Measurements from ENCODE around the gene PAX9. TPM values are rescaled to one million over a fixed set of nuclear protein-coding genes. Genes with fewer than 3 reads are reported as not detected.

PAX9 gene
- total and polyA plus RNA-seq, 2 of the 13 experiments (the other 11 are each of a cell fraction or from before 2014, with no cell fraction given), result 0.03 TPM; not detected in 1

GRCh38 chr14:36625436-36625835, 36.2 kb upstream of the PAX9 start:
- ATAC-seq, result peak; percentile 53
- DNase-seq (ENCODE audit: low spot score), result no peak
- TF ChIP-seq ZNF619 (CRISPR knock-in tag; IDR thresholded peaks at IDR 0.05) (no peak), ZNF382 (CRISPR knock-in tag; IDR thresholded peaks at IDR 0.05; ENCODE audit: borderline replicate concordance) (no peak), FOXO1 (CRISPR knock-in tag; IDR thresholded peaks at IDR 0.05) (no peak), NCOA2 (CRISPR knock-in tag; IDR thresholded peaks at IDR 0.05) (no peak), ZNF772 (CRISPR knock-in tag; IDR thresholded peaks at IDR 0.05) (0 out of 2 replicates have a peak, but pooled peaks have one; percentile 26), ZNF724P (CRISPR knock-in tag; IDR thresholded peaks at IDR 0.05; ENCODE audit: borderline replicate concordance) (0 out of 2 replicates have a peak, but pooled peaks have one; percentile 55), ZNF790 (CRISPR knock-in tag; IDR thresholded peaks at IDR 0.05; ENCODE audit: borderline replicate concordance) (no peak), EED (CRISPR knock-in tag; IDR thresholded peaks at IDR 0.05) (0 out of 2 replicates have a peak, but pooled peaks have one; percentile 63), FOXK2 (IDR thresholded peaks at IDR 0.05) (no peak), KLF9 (CRISPR knock-in tag; IDR thresholded peaks at IDR 0.05; ENCODE audit: low read depth) (no peak), ZHX2 (IDR thresholded peaks at IDR 0.05; ENCODE audit: low read depth) (no peak), ZHX2 (CRISPR knock-in tag; IDR thresholded peaks at IDR 0.05; ENCODE audit: borderline replicate concordance) (no peak), PHF8 (CRISPR knock-in tag; IDR thresholded peaks at IDR 0.05) (no peak), MLXIP (CRISPR knock-in tag; IDR thresholded peaks at IDR 0.05; ENCODE audit: borderline replicate concordance) (no peak)

More at GRCh38 chr14:36625436-36625835, 36.2 kb upstream of the PAX9 start:
- CTCF ChIA-PET (ENCODE audit: low intra/inter-chr PET ratio, low total read pairs), result no interaction called here
- peaks cover 13% of the 10 kb centered on the region for H3K4me1 ChIP-seq (ENCODE audit: insufficient read depth, low read length)
- H3K27ac ChIP-seq (ENCODE audit: extremely low read length, insufficient read depth, low read length), result no peak overlapping the region
- POLR2A ChIA-PET, result no interaction called here
- no peak overlapping the region for H2AFZ ChIP-seq (ENCODE audit: low read length)
- FAIRE-seq, result no peak
- WGBS (ENCODE audit: low lambda C conversion rate), result 59% methylated on average over 4 of the region's 4 CpGs
- no TSS peak for BruUV-seq (replicated peaks)
- H4K20me1 ChIP-seq (ENCODE audit: insufficient read depth, low read length), result no peaks in the 10 kb centered on the region
- H3K79me2 ChIP-seq (ENCODE audit: insufficient read depth, low read length), result no peaks in the 10 kb centered on the region
- peak overlapping the region; percentile 21; the same call in 1 of the 2 replicates for H3K4me2 ChIP-seq (ENCODE audit: low read depth, low read length)
- H3K36me3 ChIP-seq (replicated peaks in 1 of 2; ENCODE audit: control insufficient read depth in 1 of 2, insufficient read depth in 2 of 2, low read length in 2 of 2), result no peaks in the 10 kb centered on the region
- in situ Hi-C loops (cut with HindIII; ENCODE audit: extremely low pct_ligation_motif_present, low pct_unique_long_range_greater_than_20kb) (no loop called here), intact Hi-C loops (cut with micrococcal nuclease; ENCODE audit: unreplicated experiment) (no loop called here)
- H3K4me3 ChIP-seq (replicated peaks in 1 of 3; ENCODE audit: insufficient read depth in 1 of 3, low read depth in 2 of 3, low read length in 3 of 3), result no peak overlapping the region
- H3K9me3 ChIP-seq (ENCODE audit: low read length), result peaks cover 12% of the 10 kb centered on the region
- H3K9ac ChIP-seq (ENCODE audit: insufficient read depth, low read depth, low read length), result no peak overlapping the region
- H3K27me3 ChIP-seq (ENCODE audit: control insufficient read depth in 1 of 2, insufficient read depth in 2 of 2, low read length in 2 of 2), result no peaks in the 10 kb centered on the region

All from HepG2 (cell line).